IPS-18c (cell line): ENCODE results near the gene TMEM50B.
A peak's percentile ranks its signal among the peaks of the same experiment; 100 is the strongest.
"Not testable (repeated sequence)": the region's sequence is repeated elsewhere in the genome, so short reads cannot be mapped to it uniquely, and the experiment has no call there.

Experiments used
- H3K4me3 ChIP-seq: 2 replicates; pipeline ENCODE4 v1.7.0; 2013; ENCODE audit warnings: low read depth, mild to moderate bottlenecking, low read length, moderate library complexity; ENCODE audit not compliant: insufficient read depth
- H3K9me3 ChIP-seq: one replicate; pipeline ENCODE4 v1.6.1; 2013; ENCODE audit warnings: mild to moderate bottlenecking, low read length, moderate library complexity; ENCODE audit not compliant: control insufficient read depth, insufficient read depth

The TMEM50B gene

GRCh38 chr21:33481314-33481943 is 1.7 kb upstream of the TMEM50B start:
- Histone ChIP-seq H3K4me3 (no peak overlapping the region), H3K9me3 (no peaks in the 10 kb centered on the region)

GRCh38 chr21:33480481-33481103 is 818 bp upstream of the TMEM50B start:
- peak overlapping the region; percentile 83 for H3K4me3 ChIP-seq
- H3K9me3 ChIP-seq, result no peaks in the 10 kb centered on the region

- Histone ChIP-seq H3K4me3 (peak overlapping the region; percentile 89), H3K9me3 (no peaks in the 10 kb centered on the region)
Observed at GRCh38 chr21:33478935-33479678, 667 bp downstream of the TMEM50B start.

GRCh38 chr21:33478182-33478581 is 1.6 kb downstream of the TMEM50B start:
- Histone ChIP-seq H3K4me3 (peak overlapping the region; percentile 89), H3K9me3 (no peaks in the 10 kb centered on the region)

- Histone ChIP-seq H3K9me3 (no peaks in the 10 kb centered on the region), H3K4me3 (no peak overlapping the region)
Observed at GRCh38 chr21:33477066-33477465, 2.7 kb downstream of the TMEM50B start.

- Histone ChIP-seq H3K9me3 (no peaks in the 10 kb centered on the region), H3K4me3 (no peak overlapping the region)
Observed at GRCh38 chr21:33473344-33473743, 6.4 kb downstream of the TMEM50B start.

GRCh38 chr21:33470701-33471100 is 9.1 kb downstream of the TMEM50B start:
- no peaks in the 10 kb centered on the region for H3K9me3 ChIP-seq

GRCh38 chr21:33469183-33469582 is 10.6 kb downstream of the TMEM50B start:
- H3K9me3 ChIP-seq, H3K4me3 ChIP-seq: not testable (repeated sequence)

More at GRCh38 chr21:33470701-33471100, 9.1 kb downstream of the TMEM50B start:
- no peak overlapping the region for H3K4me3 ChIP-seq

- no peak overlapping the region for H3K4me3 ChIP-seq
- no peaks in the 10 kb centered on the region for H3K9me3 ChIP-seq
Observed at GRCh38 chr21:33461538-33462250, 18.1 kb downstream of the TMEM50B start.

- H3K9me3 ChIP-seq, result no peaks in the 10 kb centered on the region
- H3K4me3 ChIP-seq, result no peak overlapping the region
Observed at GRCh38 chr21:33458861-33459260, 20.9 kb downstream of the TMEM50B start.

GRCh38 chr21:33455686-33456446 is 23.9 kb downstream of the TMEM50B start:
- Histone ChIP-seq H3K9me3 (no peaks in the 10 kb centered on the region), H3K4me3 (no peak overlapping the region)

GRCh38 chr21:33452362-33452761 is 27.4 kb downstream of the TMEM50B start:
- no peak overlapping the region for H3K4me3 ChIP-seq
- no peaks in the 10 kb centered on the region for H3K9me3 ChIP-seq

- no peak overlapping the region for H3K4me3 ChIP-seq
- no peaks in the 10 kb centered on the region for H3K9me3 ChIP-seq
Observed at GRCh38 chr21:33451634-33452071, 28.1 kb downstream of the TMEM50B start.

- no peaks in the 10 kb centered on the region for H3K9me3 ChIP-seq
- no peak overlapping the region for H3K4me3 ChIP-seq
Observed at GRCh38 chr21:33449616-33450015, 30.2 kb downstream of the TMEM50B start.

GRCh38 chr21:33446620-33447019 is 33.2 kb downstream of the TMEM50B start:
- not testable (repeated sequence) for H3K9me3 ChIP-seq, H3K4me3 ChIP-seq

GRCh38 chr21:33444499-33444898 is 35.3 kb downstream of the TMEM50B start:
- no peak overlapping the region for H3K4me3 ChIP-seq
- H3K9me3 ChIP-seq, result no peaks in the 10 kb centered on the region

GRCh38 chr21:33443194-33443593 is 36.6 kb downstream of the TMEM50B start:
- Histone ChIP-seq H3K9me3 (no peaks in the 10 kb centered on the region), H3K4me3 (no peak overlapping the region)
